Activated naive CD4-positive, alpha-beta T cell treated with Interleukin-2 at 50 U/mL for 16 hours (primary cell): ENCODE data around the gene S100A14.
"Not testable (repeated sequence)": the region's sequence is repeated elsewhere in the genome, so short reads cannot be mapped to it uniquely, and the experiment has no call there.

Source experiments
- DNase-seq: peaks from one replicate; pipeline ENCODE4 v3.0.0-alpha.2; 2020

S100A14 gene

DNA sequence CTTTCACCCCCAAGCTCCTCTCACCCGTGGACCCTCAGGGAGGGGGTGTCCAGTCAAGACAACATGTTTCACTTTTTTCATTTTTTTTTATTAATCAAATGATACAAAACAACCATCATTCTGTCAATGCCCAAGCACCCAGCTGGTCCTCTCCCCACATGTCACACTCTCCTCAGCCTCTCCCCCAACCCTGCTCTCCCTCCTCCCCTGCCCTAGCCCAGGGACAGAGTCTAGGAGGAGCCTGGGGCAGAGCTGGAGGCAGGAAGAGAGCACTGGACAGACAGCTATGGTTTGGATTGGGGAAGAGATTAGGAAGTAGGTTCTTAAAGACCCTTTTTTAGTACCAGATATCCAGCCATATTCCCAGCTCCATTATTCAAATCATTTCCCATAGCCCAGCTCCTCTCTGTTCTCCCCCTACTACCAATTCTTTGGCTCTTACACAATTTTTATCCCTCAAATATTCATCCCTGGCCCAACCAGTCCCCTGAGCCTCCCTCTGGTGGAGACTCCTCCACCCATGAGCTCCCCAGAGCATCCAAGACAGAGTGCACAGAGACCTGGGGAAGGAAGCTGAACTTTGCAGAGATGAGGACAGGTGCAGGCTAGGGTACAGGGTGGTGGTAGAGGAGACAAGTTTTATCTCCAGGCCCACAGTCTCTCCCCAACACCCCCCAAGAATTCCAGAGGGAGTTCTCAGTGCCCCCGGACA is 1.8 kb downstream of the S100A14 start:
- no peak for DNase-seq

DNA sequence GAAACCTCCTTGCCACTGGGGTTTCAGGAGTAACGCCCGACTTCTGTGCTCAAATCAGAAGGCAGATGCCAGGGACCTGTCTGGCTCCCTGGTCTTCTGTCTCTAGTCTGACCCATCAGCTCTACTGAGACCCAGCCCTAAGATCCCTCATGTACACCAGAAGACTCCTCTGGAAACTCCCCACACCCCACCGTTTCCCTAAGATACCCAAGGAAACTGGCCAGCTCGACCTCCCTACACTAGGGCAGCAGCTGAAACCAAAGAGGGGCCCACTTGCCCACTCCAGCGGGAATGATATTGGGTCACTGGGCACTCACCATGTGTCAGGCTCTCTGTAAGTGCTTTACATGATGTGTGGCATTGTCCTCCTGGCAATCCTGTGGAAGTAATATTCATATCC is 2.7 kb downstream of the S100A14 start:
- no peak for DNase-seq

DNA sequence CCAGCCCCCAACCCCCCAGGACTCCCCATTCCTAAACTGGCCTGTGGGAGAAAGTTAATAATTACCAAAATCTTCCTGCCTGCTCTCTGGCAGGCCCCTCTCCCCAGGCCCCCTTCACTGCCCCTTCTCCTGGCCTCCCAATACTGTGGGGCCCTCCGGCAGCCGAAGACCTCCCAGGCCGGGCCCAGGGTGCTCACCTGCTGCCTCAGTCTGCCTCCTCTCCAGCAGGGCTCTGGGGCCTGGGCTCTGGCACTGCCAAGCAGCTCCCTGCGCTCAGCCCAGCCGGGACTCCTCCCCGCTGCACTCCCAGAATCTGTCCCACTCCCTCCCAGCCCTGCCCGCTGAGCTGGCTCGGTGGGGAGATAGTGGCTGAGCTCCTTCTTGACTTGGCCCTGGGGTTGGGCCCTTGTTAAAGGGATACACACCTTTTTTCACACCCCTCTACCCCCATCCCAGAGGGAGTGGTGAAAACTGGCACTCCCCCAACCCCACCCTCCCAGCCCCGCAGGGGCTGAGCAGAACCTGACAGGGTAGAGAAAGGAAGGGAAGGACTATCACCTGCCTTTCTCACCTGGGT is 3.3 kb downstream of the S100A14 start, which contains the start of gene S100A16:
Gene S100A16 (minus strand): TSS at position 383 of the 577 bp plus-strand sequence. CDS start 4,986 bp downstream, outside the sequence.
- DNase-seq, result no peak

DNA sequence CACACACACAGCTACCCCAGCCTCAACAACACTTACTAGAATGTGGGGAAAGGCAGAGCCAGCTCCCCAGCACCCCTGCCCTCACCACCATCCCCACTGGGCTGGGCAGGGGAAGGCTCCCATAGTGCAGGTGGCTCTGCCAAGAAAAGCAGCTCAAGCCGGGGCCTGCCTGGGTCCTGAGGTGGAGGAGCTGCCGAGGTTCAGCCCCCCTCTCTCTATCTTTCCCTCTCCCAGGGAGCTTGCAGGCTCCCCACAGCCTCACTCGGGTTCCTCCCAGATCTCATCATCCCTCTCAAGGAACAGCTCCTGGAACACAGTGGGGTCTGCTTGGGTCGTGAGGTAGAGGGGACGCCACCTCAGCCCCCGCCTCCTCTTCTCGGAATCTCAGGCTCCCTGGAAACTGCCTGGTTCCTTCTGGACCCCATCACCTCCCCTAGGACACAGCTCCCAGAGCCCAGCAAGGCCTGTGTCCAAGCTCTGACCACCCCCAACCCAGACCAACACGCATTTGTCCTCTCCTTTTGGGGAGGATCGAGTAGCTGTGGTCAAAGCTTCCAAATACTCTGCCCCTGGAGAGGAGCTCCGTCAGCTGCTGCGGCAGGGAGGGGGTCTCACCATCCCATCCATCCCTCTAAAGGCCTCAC is 3.9 kb downstream of the S100A14 start:
- no peak for DNase-seq

DNA sequence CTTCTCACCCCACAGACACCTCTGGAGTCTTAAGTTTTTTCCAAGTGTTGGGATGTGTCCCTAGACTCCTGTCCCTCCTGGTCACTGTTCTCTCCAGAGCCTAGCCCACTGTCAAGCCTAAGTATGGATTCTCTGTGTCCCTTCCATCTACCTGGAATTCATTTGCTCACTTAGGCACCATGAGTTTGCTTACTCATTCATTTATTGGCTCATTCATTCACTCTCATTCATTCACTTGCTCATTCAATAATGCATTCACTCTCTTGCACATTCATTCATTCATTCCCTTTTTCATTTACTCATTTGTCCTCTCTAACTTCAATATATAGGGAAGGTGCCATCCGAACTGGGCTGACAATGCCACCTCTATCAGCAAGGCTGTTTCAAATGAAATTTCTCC is 4.8 kb downstream of the S100A14 start:
- DNase-seq, result no peak

DNA sequence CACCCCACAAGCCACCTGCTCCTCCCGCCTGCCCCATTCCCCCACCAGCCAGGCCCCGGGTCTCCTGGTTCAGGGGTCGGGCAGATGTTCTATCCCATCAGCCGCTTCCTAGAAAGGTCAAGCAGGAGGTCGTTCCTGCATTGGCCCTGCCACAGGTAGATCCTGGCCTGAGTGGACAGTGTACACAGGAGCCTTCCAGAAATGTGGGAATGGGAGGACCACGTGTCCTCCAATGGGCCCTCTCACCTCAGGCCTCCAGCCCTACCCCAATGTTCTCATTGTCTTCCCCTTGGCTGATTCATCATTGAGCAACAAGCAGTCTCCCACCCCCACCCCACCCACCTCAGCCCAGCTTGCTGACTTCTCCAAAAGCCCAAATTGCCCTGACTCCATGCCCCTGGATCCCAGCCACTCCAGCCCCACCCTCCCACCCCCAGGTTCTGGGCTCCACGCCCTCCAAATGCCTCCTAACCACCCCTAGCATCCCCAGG is 5.3 kb downstream of the S100A14 start:
- no peak for DNase-seq

DNA sequence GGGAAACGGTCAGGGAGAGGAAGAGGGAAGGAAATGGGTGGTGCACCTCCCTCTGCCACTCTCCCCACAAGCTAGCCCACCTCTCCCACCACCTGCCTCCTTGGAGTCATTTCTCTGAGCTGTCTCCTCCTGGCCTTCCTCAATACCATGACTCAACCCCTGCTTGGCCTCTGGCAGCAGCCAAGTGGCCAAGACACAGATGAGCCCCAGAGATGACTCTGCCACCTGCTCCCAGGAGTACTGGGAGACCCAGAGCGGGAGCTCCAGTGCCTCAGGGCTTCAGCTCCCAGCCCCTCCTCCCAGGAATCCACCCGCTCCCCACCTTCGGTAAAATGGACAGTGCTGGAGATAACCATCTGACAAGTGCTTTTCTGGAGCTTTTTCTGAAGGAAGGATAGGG is 5.8 kb downstream of the S100A14 start:
- DNase-seq, result no peak

DNA sequence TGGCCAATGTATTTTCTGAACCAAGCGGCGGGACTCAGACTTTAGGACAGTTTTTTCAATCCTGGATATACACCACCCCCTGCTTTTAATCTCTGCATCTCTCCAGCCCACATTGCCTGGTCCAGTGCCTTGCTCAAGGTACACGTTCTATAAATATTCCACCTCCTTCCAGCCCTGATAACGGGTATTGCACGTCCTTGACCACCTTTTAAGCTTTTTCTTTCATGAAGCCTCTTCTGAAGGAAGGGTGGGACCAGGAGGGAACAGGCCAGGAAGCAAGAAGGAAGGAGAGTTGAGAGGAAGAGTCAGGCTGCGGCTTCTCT is 6.6 kb downstream of the S100A14 start:
- DNase-seq, result no peak

DNA sequence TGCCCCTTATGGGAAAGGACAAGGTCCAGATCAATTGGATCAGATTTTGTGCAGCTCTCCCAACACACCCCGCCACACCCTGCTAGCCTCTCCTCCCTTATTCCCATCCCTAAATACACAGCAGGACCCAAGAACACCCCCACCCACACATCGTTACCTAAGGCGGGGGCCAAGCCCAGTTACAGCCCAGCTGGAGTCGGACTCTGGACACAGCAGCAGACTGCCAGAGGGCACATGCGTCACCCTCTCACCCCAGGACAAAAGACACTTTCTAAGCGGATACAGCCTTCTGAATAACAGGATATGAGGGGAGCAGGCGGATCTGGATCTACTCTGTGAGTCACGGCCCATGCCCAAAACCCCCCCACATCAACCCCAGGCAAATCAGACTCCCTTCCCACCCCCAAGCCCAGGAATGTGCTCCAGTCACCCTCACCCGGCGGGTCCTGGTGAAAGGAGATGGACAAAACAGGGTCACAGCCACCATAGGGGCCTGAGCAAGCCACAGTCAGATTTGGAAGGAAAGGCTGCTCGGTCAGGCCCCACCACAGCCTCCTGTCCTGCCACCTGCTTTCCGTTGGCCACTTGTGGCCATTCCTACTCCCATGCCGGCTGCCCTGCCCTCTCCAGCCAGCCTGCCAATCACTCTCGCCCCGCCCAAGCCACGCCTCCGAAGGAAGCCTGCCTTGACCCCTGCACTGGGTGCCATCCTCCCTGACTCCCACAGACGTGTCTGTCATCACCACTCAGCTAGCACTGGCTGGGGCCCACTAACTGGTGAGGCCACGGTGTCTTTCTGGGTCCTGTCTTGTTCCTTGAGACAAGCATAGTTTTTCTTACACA is 7.2 kb downstream of the S100A14 start:
- no peak for DNase-seq

DNA sequence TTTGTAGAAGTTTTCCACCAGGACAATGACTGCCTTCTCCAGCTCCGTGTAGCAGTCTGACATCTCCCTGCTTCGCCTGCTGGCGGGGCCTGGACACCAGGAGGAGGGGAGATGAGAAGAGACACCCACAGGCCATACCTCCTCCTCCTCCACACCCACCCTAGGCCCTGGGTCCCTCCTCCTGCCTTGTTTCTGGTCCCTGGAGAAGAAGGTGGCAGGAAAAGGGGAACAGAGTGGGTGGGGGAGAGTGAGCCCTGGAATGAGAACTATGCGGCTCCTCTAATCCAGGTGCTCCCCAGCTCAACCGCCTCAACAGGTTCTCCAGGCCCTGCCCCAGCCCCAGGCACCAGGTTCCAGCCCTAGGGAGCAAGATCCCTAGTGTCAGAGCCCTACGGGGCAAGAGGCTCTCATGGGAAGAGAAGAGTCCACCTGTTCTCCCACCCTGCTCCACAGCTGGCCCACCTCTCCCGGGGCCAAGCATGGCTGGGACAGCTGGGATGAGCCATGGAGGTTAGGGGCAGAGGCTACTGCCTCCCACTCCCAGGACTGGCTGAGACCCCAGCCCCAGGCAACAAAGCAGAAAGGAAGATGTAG is 7.9 kb downstream of the S100A14 start:
- no peak for DNase-seq

DNA sequence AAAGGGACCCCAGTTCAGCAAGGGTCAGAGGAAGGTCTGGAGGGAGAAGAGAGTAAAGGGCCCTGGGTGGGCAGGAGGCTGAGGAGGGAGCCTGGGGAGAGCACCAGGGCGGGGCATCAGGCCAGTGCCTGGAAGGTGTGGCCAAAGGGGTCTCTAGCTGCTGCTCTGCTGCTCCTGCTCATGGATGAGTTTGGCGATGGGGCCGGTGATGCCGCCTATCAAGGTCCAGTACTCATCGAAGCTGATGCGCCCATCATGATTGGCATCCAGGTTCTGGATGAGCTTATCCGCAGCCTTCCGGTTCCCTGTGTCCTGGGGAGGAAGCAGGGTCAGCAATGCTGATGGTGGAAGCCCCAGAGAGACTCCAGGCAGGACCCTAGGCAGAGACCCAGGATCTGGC is 8.7 kb downstream of the S100A14 start:
- no peak for DNase-seq

DNA sequence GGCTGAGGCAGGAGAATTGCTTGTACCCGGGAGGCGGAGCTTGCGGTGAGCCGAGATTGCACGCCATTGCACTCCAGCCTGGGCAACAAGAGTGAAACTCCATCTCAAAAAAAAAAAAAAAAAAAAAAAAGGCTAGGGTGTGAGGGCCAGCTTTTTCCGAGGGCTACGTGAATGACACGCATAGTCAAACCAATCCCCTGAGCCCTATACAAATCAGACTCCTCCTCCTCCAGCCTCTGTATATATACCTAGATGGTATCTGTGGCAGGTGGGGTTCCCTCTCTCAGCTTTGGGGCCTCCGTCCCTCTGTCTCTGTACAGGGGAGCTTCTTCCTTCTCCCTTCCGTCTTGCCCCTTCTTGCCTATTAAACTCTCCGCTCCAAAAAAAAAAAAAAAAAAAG is 9.9 kb downstream of the S100A14 start:
- DNase-seq, result no peak

DNA sequence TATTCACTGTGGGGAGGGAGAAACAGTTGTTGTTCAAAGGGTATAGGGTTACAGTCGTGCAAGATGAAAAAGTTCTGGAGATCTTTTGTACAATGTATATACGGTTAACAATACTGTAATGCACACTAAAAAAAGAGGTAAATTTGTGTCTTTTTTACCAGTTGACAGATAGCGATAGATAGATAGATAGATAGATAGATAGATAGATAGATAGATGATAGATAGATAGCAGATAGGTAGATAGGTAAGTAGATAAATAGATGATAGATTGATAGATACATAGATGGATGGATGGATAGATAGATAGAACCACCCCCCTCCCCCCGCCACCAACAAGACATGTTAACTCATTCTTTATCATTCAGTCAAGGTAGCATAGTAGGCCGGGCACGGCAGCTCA is 13.4 kb downstream of the S100A14 start:
- DNase-seq, result no peak

DNA sequence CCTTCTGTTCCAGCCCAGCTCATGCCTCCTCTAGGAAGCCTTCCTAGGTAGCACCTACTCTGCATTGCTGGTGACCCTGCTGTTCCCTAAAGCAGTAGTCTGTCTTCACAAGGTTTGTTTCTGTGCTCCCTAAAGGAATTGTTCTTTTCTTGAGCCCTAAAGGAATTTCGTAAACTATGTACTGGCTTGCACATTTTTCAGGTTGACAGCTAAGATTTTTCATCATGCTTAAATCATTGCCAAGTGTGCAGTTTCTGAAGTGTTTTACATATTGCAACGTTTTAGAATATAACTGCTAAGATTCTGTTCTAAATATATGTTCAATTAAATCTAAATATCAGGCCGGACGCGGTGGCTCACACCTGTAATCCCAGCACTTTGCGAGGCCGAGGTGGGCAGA is 16.3 kb downstream of the S100A14 start:
- DNase-seq, result no peak

DNA sequence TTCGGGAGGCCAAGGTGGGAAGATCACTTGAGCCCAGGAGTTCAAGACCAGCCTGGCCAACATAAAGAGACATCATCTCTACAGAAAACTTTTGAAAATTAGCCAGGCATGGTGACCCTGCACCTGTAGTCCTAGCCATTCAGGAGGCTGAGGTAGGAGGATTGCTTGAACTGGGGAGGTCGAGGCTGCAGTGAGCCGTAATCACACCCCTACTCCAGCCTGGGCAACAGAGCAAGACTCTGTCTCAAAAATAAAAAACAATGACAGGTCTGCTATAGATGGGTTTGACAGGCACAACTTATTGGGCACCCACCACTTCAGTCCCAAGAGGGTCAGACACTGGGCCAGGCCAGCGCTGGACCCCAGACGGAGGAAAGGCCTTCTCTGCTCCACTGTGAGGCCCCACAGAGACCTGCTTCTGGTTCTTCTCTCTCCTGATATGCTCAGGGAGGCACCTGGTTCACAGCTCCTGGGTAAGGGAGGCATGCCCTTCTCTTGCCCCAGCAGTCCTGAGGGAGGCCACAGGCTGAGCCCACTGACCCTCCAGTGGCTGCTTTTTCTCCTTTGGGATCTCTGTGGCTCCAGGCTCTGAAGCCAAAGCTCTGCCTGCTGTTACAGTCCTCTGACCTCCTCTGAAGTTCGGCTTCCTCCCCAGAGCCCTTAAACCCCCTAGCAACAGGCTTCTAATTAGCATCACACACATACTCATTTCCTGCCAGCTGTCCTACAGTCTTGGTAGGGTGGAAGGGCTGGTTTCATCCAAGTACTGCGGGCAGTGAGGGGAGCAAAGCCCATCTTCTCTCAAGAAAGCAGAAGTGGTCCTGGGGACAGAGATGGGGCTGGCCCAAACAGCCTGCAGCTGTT is 17.6 kb downstream of the S100A14 start:
- no peak for DNase-seq

DNA sequence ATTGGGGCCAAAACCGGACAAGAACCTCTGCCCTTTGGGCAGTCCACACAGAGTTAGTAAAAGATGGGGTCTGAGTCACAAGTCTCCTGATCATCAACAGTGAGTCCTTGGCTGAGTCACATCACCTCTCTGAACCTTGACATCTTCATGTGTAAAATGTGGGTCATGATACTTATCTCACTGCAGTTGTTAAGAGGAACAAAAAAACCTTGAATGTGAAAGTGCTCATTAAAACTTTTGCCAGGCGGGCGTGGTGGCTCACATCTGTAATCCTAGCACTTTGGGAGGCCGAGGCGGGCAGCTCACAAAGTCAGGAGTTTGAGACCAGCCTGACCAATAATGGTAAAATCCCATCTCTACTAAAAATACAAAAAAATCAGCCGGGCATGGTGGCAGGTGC is 18.9 kb downstream of the S100A14 start:
- DNase-seq, result no peak

DNA sequence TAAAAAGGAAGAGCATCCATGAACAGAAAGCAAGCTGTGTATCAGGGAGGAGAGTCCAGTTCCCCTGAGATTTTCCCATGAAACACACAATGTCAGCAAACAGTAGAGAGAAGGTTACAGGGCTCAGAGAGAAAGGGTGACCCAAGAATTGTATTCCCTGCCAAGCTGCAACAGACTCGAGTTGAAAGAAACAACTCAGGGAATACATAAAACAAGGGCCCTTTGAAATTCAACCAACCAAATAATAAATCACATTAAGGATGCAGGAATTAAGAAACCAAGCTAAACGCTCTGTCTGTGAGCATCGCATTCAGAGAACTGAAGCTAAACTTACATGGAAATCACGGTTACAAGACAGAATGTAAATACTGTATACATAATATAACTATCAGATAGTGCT is 23.4 kb downstream of the S100A14 start:
- DNase-seq, result no peak

DNA sequence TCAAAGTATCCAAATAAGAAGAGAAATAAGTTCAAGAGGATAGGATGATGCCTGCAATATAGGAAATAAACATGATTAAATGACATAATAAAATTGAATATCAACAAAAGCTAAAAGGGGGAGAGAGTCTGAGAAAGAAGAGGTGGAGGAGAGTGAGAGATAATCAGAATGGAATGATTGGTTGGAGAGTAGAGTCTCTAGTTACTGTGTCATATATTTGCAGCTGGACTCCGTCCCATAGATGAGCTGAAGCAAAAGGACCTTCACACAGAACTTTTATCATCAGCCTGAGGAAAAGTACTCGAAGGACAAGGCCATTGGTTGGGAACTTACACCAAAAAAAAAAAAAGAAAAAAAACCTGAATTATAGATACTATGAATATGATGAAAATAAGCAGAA is 27.6 kb downstream of the S100A14 start:
- DNase-seq, result no peak

DNA sequence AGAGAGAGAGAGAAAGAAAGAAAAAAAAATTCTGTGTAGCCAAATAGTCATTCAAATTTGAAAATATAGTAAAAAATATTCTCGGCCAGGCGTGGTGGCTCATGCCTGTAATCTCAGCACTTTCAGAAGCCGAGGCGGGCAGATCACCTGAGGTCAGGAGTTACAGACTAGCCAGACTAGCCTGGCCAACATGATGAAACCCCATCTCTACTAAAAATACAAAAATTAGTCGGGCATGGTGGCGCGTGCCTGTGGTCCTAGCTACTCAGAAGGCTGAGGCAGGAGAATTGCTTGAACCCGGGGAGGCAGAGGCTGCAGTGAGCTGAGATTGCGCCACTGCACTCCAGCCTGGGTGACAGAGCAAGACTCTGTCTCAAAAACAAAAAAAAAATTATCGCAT is 28.1 kb downstream of the S100A14 start:
- DNase-seq, result not testable (repeated sequence)

DNA sequence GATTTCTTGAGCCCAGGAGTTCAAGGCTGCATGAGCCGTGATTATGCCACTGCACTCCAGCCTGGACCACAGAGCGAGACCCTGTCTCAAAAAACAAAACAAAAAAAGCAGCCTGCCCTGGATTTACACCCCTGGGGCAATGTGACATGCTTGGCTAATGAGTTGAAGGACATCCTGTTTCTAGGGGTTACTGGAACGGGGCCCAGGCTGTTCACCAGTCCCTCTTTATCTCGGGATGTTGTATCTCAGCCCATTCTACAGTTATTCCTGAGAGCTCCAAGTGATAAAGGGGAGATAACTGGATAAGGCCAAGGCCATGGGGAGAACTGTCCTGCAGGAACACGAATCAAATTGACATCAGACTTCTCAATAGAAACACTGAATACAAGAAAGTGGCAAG is 28.8 kb downstream of the S100A14 start:
- DNase-seq, result no peak

DNA sequence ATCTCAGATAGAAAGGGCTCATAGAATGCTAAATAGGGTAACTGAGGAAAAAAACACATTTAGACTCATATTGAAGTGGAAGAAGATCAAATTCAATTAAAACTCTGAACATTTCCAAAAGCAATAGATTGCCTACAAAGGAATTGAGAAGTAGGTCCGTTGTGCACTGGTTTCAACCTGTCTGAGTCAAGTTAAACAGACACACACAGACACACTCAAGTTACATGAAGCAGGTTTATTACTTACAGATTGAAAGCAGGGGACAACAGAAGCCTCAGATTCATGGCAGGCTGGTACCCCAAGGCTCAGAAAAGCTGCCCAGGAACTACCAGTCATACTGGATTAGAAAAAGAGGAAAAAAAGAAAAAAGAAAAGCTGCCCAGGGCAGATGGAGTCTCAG is 29.8 kb downstream of the S100A14 start:
- no peak for DNase-seq

DNA sequence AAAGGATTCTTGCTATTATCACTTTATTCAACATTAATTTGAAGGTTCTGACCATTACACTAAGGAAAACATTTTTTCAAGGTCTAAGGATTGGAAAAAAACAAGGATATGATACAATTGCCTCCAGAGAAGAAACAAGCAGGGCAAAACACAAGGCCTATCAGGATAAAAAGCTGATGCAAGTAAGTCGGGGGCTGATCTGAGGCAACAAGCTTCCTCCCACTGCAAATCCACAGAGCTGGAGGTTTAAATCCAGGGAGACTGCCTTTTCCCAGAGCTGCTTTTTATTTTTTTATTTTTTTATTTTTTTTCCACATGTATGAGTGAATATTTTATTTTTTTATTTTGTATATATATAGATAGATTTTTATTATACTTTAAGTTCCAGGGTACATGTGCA is 31.1 kb downstream of the S100A14 start:
- no peak for DNase-seq
